22Rv1 (cell line): ENCODE measurements around the gene COPZ2.

Experiments used
- ZFX ChIP-seq: fragments of 450-650 bp; IDR thresholded peaks from 2 replicates; pipeline ENCODE4 v1.6.1; 2017; ENCODE audit warnings: antibody characterized with exemption, borderline replicate concordance
- TF ChIP-seq, protein P1 (sequence below): fragments of 450-650 bp; IDR thresholded peaks from 2 replicates; pipeline ENCODE4 v1.5.1; 2017; ENCODE audit warnings: mild to moderate bottlenecking

DNA sequence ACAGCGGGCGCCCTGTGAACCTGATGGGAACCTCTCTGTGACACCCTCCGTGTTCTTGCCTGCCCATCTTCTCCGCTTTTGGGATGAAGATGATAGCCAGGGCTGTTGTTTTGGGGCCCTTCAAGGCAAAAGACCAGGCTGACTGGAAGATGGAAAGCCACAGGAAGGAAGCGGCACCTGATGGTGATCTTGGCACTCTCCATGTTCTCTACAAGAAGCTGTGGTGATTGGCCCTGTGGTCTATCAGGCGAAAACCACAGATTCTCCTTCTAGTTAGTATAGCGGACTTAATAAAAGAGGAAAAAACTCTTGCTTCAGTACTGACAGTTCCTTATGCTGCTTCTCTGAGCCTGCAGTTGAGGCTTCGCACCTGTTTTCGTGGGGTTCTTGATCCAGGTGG lies 56.1 kb downstream of the COPZ2 start:
- TF ChIP-seq, protein P1, sequence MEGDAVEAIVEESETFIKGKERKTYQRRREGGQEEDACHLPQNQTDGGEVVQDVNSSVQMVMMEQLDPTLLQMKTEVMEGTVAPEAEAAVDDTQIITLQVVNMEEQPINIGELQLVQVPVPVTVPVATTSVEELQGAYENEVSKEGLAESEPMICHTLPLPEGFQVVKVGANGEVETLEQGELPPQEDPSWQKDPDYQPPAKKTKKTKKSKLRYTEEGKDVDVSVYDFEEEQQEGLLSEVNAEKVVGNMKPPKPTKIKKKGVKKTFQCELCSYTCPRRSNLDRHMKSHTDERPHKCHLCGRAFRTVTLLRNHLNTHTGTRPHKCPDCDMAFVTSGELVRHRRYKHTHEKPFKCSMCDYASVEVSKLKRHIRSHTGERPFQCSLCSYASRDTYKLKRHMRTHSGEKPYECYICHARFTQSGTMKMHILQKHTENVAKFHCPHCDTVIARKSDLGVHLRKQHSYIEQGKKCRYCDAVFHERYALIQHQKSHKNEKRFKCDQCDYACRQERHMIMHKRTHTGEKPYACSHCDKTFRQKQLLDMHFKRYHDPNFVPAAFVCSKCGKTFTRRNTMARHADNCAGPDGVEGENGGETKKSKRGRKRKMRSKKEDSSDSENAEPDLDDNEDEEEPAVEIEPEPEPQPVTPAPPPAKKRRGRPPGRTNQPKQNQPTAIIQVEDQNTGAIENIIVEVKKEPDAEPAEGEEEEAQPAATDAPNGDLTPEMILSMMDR, result no peak
- no peak for TF ChIP-seq ZFX
